GM21528 (cell line): ENCODE data around the gene LRMDA.

Experiments
- ATAC-seq: cut with Tn5 transposase; IDR thresholded peaks from one replicate; pipeline ENCODE4 v1.9.1; 2021; ENCODE audit warnings: mild to moderate bottlenecking, moderate library complexity; ENCODE audit not compliant: unreplicated experiment, low FRiP score

LRMDA gene

GRCh38 chr10:75847477-75847876, 416.1 kb downstream of the LRMDA start:
- ATAC-seq, result no peak

DNA sequence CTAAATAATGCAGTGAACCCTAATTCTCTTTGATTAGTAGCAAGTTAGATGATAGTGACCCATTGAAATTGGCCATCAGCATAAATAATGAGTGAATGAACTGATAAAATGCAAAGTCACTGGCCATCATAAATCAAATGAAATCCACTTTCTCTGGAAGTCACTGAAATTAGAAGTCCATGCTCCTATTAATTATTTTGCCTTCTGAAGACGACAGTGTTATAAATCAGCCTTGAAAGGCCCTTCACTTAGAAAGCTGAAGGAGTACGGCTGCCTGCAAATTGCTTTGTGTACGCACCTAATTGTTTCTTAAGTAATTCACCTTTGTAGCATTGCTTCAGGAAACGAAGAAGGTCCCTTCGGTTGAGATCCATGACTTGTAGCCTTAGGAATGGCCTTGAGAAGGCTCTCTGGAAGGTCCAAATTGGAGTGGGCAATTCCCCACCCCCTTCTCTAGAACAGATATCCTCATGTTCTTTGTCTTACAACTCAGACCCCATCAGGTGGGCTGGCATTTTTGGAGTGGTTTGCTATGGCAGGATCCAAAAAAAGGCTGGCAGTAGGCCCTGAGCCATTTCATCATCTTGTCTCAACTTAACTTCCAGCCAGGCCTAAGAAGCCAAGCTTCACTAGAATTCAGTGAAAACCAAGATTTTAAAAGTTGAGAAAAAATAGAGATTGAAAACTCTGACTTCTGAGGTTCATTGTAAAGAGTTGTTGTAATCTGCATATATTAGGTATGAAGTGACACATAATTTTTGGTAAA, 420.3 kb downstream of the LRMDA start:
- no peak for ATAC-seq

DNA sequence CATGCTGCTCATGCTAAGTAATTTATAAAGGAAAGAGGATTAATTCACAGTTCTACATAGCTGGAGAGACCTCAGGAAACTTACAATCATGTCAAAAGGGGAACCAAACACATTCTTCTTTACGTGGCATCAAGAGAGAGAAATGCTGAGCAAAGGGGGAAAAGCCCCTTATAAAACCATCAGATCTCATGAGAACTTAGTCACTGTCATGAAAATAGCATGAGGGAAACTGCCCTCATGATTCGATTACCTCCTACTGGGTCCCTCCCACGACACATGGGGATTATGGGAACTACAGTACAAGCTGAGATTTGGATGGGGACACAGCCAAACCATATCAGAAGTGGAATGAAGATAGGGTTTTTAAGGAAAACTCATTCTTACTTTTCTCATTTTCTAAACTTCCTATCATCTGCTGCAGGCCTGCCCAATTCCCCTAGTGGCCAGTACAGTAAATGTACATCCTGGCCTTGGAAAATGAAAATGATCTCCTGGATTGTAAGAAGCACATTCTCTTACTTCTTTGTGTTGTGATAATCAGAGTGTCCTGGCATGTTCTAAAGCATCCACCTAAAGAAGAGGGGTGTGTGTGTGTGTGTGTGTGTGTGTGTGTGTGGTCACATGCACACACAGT, 421.5 kb downstream of the LRMDA start:
- no peak for ATAC-seq

GRCh38 chr10:75857269-75857846, 425.9 kb downstream of the LRMDA start:
- no peak for ATAC-seq

- ATAC-seq, result no peak
Observed at GRCh38 chr10:75857896-75858295, 426.5 kb downstream of the LRMDA start.

DNA sequence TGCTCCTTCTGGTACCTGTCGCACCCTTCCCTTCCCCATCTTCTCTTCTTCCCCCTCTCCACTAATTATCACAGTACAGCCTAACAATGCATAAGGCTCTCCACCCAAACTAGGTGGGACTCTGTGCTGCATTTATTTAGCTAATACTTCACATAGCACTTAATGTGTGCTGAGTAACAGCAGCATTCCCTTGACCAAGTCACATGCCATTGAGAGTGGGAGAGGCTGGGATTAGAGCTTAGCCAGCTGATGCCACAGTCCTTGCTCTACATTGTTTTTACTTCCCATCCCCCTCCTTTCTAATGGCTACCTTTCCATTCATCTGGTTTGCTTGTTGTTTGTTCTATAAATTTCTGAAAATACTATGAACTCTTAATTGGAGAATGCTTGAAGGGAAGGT, 426.9 kb downstream of the LRMDA start:
- no peak for ATAC-seq

DNA sequence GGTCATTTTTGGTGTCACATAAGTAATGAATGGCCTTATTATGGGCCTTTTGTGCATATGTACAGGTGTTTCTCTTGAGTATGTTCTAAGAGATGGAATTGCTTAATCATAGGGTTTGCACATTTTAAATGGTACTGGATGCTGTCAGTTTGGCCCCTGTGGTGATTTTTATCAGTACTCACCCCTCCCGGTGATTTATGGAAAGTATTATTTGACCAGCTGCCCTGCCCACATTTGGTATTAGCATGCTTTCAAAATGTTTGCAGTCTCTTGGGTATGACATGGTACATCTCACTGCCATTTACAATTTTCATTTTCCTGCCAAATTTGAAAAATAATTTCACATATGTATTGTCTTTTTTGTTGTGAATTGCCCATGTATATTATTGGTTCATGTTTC, 427.7 kb downstream of the LRMDA start:
- no peak for ATAC-seq

- ATAC-seq, result no peak
Observed at GRCh38 chr10:75860009-75860408, 428.6 kb downstream of the LRMDA start.

DNA sequence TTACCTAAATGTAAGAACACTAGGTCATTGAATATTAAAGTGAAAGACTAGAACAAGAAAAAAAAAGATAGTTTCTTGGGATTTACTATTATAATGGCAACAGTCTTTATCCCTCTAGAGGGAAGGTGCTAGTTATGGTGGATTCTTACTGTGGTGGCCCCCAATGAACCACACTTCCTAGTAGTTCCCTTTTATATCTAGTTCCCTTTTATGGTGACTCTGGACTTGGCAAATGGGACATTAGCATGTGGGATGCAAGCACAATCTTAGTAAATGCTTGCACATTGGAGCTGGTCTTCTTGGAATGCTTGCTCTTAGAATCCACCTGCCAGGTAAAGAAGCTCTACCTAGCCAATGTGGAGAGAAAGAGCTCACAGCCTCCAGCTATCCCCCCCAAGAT, 430.2 kb downstream of the LRMDA start:
- no peak for ATAC-seq

DNA sequence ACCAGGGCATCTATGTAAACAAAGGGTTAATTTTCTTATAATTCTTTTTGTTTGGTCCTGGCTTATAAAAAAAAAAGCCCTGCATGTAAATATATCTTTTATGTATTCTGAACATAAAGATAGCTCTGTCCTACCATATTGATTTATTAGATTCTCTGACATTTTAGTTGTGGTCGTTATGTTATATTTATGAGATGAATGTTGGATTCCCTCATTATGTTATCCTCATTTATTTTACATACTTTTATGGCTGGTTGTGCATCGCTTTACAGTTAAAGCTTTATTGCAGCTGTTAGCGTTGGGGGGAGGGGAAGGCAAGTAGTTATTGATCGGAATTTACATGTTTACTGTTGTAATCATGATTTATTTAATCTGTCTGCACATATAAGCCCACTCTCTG, 431.5 kb downstream of the LRMDA start:
- no peak for ATAC-seq

DNA sequence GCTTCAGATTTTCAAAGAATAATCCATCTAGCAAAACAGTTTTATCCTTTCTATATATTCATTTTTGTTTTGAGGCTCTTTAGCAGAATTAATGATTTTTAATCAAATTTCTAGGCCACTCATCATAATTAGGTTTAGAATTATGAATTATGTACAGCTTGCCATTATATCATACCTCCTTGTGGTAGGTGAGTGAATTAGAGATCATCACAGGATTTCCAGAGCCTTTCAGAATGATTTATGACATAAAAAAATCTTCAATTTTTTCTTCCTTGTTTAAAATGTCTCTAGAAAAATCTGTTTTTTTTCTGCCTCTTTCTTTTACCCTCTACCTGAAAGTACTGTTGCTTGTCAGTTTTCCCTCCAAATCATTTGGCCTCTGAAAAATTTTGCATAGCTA, 433.3 kb downstream of the LRMDA start:
- no peak for ATAC-seq

DNA sequence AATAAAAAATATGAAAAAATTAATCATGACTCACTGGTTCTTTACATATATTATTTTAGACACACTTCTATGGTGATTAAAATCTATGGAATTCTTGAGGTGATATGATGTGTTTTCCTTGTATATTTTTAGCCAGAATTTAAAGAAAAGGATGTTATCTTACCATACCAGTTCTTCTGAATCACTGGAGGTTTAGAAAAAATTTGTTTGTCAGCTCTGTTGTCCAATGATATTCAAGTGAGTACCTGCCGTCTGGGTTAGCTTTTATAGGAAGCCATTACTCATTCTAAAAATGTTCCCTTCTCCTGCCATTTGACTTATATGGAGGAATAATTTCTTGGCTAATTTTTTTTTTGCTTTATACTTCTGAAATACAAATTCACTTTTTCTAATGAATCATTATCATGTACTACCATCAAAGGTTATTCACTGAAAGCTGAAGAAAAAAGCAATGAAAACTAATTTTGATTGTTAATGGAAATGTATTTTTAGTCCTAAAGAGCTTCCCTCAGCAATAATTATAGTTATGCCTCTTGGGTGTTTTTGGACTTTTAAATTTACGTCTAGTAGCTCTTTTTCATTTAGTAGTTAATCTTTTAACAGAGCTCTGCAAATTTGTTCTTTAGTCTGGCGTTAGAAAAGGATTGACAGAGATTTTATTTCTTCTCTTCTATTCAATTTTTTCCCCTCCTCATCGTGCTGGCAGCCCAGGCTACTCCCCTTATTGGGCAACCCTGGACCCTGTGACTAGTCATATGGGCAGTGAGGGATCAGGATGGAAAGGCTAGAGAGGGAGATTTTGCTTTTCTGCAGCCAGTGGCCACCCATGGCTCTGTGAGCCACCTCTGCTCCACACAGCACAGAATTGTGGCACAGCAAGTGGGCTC, 434.2 kb downstream of the LRMDA start:
- ATAC-seq, result no peak

DNA sequence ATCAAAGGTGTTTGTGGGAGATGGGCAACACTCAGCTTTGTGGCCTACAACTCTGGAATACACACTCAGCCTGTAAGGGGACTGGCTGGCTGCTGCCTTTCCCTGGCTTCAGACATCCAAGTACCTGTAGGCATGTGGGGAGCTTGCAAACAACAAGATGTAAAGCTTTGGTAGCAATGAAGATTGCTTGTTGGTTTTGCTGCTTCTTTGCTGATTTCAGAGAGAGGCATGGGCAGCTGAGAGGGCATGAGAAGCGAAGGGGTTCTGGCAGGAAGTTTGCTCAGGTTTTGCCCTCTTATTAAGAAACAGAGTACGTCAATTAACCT, 434.8 kb downstream of the LRMDA start:
- no peak for ATAC-seq

GRCh38 chr10:75866731-75867130, 435.3 kb downstream of the LRMDA start:
- ATAC-seq, result no peak

- no peak for ATAC-seq
Observed at GRCh38 chr10:75868574-75868973, 437.1 kb downstream of the LRMDA start.

DNA sequence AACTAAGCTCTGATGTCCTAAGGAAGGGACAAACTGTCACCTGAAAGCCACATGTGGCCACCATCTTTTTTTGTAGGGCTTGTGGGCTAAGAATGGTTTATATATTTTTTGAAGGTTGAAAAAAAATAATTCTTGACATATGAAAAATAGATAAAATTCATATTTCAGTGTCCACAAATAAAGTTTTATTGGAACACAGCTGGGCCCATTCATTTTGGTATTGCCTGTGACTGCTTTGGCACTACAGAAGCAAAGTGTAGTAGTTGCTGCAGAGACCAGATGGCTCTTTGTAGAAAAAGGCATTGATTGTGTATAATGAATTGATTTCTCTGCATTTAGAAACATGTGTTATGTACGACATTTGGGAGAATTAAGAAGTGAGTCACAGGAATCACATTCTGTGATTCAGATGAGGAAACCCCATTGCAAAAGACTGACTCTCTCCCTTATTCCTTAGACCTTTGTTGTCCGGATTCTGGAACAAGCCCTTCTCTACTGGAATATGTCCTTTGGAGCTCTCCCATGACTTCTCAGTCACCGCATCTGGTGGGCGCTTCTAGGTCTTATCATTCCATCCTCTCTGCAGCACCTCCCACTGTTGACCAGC, 438.7 kb downstream of the LRMDA start:
- ATAC-seq, result no peak

- no peak for ATAC-seq
Observed at GRCh38 chr10:75875740-75876139, 444.3 kb downstream of the LRMDA start.

DNA sequence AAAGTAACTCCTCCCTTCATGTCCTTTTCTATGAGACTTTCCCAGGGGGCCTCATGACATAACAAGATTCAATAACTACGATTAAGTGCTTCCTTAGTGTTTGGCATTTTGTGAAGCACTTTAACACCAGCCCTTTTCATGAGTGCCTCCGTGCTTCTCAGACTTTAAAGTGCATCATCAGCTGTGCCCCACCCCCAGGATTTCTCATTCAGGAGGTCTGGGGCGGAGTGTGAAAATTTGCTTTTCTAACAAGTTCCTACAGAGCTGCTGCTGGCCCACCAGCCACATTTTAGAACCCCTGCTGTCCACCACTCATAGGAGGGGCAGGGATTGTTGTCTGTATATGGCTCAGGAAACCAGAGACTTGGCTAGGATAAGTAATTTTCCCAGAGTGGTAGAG, 445.3 kb downstream of the LRMDA start:
- no peak for ATAC-seq

DNA sequence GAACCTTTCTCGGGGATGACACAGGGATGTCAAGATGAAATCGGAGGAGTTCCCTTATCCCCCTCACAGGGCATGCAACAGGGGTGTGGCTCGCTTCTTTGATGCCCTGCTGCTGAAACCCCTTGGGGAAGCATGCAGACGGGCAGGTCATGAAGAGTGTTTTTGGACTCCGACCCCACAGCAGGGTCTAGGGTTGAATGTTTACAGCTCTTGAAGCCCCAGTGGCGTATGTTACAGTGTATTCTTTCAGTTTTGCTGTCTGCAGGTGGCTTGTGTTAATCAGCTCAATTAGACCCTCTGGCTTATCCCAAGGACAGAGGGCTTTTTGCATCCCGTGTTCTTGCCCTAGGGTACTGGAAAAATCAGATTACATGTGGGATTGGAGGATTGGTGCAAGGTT, 446.5 kb downstream of the LRMDA start:
- no peak for ATAC-seq

DNA sequence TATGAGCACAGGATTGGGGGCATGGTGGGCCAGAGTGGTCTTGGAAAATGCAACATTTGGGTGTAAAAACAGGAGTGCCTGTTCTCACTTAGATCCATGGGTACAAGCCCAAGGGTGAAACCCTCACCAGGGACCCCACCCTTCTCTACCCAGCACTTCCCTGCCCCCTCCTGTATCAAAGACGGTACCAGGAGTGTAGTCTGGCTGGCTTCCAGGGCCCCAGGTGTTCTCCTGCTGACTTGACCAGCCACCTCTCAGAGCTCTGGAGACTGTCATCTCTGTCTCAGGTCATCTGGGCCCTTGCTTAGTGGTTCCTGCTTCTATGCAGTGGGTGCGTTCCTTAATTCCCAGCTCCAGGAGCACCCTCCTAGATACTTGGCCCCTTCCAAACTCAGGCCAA, 447.2 kb downstream of the LRMDA start:
- ATAC-seq, result no peak
